HG02642 (cell line): ENCODE data around the gene PLA2G12B.

ENCODE experiments used
- ATAC-seq: cut with Tn5 transposase; IDR thresholded peaks from one replicate; pipeline ENCODE4 v1.9.1; 2021; ENCODE audit warnings: mild to moderate bottlenecking; ENCODE audit not compliant: unreplicated experiment, poor library complexity

The PLA2G12B gene

DNA sequence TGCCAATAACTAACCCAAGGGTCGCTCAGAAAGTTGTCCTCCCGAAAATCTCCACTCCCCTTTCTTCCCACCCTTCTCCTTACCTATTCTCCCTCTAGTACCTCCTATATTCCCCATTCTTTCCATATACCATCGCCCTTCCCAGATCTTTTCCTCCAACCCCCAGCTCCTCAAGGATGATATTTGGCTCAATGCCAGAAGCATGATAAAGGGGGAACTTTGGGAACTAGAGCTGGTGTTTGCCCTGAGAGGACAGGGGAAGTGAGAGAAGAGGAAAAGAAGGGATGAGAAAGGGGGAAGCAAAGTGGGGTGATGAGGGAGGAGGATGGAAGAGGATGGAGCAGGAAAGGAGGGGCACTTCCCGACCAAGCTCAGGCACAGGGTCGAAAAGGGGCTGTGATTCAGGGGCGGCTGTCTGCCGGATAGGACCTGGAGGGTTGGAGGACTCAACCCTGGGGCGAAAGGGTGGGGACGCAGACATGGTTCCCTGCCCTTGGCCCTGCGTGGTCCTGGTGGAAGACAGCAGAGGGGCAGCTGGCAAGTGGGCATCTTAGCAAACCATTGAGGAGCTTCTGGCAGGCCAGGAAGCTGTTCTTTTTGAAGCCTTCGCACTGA lies 59.3 kb downstream of the PLA2G12B start:
- ATAC-seq = no peak

DNA sequence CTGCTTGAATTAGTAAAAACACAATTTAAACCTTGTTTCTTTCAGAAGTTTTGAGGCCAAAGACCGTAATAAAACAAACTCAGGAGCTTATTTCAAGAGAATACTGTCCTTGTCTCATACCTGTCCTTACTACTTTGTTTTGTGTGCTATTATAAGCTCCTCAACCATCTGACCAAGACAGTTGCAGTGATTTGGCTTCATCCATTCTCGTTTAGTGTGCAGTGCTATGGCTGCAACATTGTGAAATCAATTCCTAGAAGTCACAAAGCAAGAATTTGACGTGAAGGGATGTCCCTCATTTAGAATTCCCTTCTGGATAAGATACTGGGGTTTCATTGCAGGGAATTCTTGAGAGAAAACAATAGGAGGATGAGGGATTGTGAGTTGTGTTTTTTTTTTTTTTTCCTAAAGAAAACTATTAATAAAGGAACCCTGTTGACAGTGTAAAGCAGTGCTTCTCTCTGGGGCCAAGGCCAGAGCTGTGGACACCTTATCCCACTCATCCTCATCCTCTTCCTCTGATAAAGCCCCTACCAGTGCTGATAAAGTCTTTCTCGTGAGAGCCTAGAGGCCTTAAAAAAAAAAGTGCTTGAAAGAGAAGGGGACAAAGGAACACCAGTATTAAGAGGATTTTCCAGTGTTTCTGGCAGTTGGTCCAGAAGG lies 61.3 kb downstream of the PLA2G12B start, which contains the start of gene OIT3:
TSS of gene OIT3 (plus strand) at position 604 of the 663 bp plus-strand sequence. CDS start 60 bp downstream, outside the sequence.
- no peak for ATAC-seq

DNA sequence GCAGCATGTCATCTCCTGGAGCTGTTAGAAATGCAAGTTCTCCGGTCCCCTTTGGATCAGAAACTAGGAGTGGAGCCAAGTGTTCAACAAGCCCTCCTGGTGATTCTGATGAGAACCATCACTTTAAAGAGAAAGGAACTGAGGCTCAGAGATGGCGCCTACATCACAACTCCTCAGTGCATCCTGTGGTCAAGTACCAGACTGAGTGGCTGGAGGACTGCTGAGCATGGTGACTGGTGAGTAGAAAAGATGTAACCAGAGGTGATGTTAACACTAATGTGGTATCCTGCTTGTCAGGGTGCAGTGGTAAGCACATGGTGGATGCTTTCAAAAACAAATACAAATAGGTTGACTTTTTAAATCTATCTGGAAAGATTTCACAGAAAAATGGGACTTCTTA lies 64.5 kb downstream of the PLA2G12B start:
- no peak for ATAC-seq

DNA sequence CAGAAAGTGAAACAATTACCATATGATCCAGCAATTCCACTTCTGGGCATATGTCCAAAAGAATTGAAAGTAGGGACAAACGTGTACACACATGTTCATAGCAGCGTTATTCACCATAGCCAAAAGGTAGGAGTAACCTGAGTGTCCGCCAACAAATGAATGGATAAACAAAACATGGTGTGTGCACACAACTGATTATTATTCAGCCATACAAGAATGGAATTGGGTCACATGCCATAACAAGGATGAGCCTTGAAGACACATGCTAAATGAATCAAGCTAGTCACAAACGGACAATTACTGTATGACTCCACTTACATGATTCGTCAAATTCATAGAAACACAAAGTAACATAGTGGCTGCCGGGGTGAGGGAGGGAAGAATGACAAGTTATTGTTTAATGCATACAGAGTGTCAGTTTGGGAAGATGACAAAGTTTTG lies 65.2 kb downstream of the PLA2G12B start:
- ATAC-seq = no peak

DNA sequence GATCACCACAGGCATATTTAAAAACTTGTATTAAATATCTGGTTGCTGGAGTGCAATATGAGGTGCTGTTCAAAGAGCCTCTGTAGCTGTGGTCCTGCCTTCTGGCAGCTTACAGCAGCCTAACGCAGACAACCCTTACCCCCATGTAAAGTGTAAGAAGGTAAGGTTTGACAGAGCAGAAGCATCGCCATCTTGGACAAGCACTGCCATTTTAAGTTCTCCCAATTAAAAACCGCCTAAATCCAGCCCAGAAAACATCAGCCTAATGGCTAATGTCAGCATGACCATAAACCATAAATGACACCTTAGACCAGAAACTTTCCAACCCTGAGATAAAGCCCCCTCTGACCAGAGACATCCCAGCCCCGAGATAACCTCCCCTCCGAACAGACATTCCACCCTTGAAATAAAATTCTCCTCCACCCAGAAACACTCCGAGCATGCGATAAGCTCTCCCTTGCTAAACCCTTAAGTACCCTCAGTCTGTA lies 66.4 kb downstream of the PLA2G12B start:
- no peak for ATAC-seq

DNA sequence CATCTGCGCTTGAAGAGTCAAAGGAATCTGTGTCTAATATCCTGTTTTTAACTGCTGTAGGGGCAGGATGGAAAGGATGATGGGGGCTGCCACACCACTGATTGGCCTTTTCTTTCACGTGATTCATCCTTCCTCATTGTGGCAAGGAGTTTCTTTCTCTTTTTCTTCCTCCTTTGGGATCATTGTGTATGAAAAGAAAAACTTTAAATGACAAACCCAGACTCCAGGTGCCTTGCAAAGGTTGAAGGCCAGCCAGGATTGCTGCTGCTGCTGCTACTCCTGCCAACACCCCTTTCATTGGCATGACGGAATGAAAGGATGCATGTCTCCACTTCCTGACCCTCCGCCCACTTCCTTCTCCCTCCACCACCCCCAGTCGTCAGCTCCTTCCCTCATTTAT lies 67.6 kb downstream of the PLA2G12B start:
- ATAC-seq = no peak

DNA sequence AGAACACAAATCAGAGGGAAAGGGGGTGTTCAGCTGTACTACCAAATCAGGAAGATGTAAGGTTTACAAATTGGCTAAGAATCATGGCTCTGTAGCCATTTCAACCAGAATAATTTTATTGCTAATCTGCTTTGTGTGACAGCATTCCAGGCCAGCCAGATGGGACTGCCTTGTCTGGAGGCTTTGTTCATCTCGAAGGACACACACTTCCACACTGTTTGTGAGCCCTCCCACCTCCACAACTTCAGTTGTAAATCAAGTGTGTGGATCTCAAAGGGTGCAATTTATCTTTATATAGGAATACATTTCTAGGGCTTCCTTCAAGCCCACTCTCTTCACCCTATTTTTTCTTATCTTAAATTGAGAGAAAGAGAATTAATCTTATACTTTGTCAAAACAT lies 68.0 kb downstream of the PLA2G12B start:
- no peak for ATAC-seq

DNA sequence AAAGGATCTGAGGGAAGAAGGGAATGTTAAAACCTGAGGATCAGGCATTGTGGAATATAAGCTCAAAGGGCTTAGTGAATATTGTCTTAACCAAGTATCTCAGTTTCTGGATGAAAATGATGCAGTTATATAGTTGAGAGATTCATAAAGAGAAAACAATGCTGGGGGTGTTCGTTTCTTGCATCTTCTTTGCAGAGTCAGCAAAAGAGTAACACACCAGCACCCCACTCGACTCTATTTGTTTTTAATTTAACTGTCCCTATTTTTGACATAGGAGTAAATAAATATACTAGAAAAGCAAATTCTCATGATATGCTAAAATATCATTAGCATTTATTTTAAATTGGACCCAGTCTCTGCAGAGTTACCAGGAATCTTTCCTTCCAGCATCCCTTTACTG lies 68.7 kb downstream of the PLA2G12B start:
- no peak for ATAC-seq
